GM19043 (cell line): Measurements from ENCODE around the gene FRG2B.
"Not testable (repeated sequence)": the region's sequence is repeated elsewhere in the genome, so short reads cannot be mapped to it uniquely, and the experiment has no call there.

ENCODE experiments used
- ATAC-seq: cut with Tn5 transposase; IDR thresholded peaks from one replicate; pipeline ENCODE4 v1.9.1; 2021; ENCODE audit warnings: low read depth; ENCODE audit not compliant: unreplicated experiment

The FRG2B gene

GRCh38 chr10:133626695-133627094 lies at the start of gene FRG2B:
Gene FRG2B (minus strand): TSS chr10:133626795. CDS start chr10:133626742, 53 bp downstream.
- ATAC-seq, result not testable (repeated sequence)

GRCh38 chr10:133667446-133667845 lies 40.9 kb upstream of the FRG2B start:
- not testable (repeated sequence) for ATAC-seq

GRCh38 chr10:133663544-133664160 lies 37.1 kb upstream of the FRG2B start:
- not testable (repeated sequence) for ATAC-seq

GRCh38 chr10:133661122-133661521 lies 34.5 kb upstream of the FRG2B start:
- ATAC-seq, result not testable (repeated sequence)

- not testable (repeated sequence) for ATAC-seq
Measured at GRCh38 chr10:133660516-133660915, 33.9 kb upstream of the FRG2B start.

GRCh38 chr10:133657276-133657675 lies 30.7 kb upstream of the FRG2B start:
- ATAC-seq, result not testable (repeated sequence)

GRCh38 chr10:133648872-133649455 lies 22.4 kb upstream of the FRG2B start:
- not testable (repeated sequence) for ATAC-seq

- ATAC-seq, result peak; percentile 70
Measured at GRCh38 chr10:133647075-133647748, 20.6 kb upstream of the FRG2B start.

GRCh38 chr10:133637846-133638235 lies 11.2 kb upstream of the FRG2B start:
- ATAC-seq, result not testable (repeated sequence)

GRCh38 chr10:133637202-133637845 lies 10.7 kb upstream of the FRG2B start:
- ATAC-seq, result not testable (repeated sequence)

GRCh38 chr10:133630723-133631249 lies 4.2 kb upstream of the FRG2B start:
- ATAC-seq, result not testable (repeated sequence)

- not testable (repeated sequence) for ATAC-seq
Measured at GRCh38 chr10:133622544-133622943, 4.1 kb downstream of the FRG2B start.

- no peak for ATAC-seq
Measured at GRCh38 chr10:133618851-133619250, 7.7 kb downstream of the FRG2B start.

GRCh38 chr10:133617196-133617595 lies 9.4 kb downstream of the FRG2B start:
- ATAC-seq, result no peak

- ATAC-seq, result no peak
Measured at GRCh38 chr10:133616371-133617130, 10.0 kb downstream of the FRG2B start.

GRCh38 chr10:133614830-133615580 lies 11.6 kb downstream of the FRG2B start:
- no peak for ATAC-seq

GRCh38 chr10:133613699-133614098 lies 12.9 kb downstream of the FRG2B start:
- ATAC-seq, result no peak

- no peak for ATAC-seq
Measured at GRCh38 chr10:133611079-133611478, 15.5 kb downstream of the FRG2B start.

GRCh38 chr10:133608855-133609254 lies 17.7 kb downstream of the FRG2B start:
- ATAC-seq, result no peak
